ENCODE data around the gene ARL15.

GRCh38 chr5:54309691-54310432 is 511 bp downstream of the ARL15 start:
- TF ChIP-seq GATA3 (IDR thresholded peaks at IDR 0.05; ENCODE audit: low read depth, low read length) (no peak), GATA2 (IDR thresholded peaks at IDR 0.05; ENCODE audit: low read depth, low read length) (no peak)

All from SH-SY5Y (cell line).